ENCODE measurements around the gene MTLN.
"Not testable (repeated sequence)": the region's sequence is repeated elsewhere in the genome, so short reads cannot be mapped to it uniquely, and the experiment has no call there.

DNA sequence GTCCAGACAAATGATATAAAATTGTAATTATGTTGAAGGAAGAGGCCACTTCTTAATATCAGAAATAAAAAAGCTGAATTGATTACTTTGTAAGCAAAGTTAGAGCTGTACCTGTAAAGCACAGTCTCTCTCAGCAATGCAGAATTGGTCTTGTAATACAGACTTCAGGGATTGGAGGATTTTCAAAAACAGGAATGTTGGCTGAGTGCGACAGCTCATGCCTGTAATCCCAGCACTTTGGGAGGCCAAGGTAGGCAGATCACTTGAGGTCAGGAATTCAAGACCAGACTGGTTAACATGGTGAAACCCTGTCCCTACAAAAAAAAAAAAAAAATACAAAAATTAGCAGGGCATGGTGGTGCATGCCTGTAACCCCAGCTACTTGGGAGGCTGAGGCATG, 10.3 kb upstream of the MTLN start:
- TF ChIP-seq EZH2 (IDR thresholded peaks at IDR 0.05; ENCODE audit: insufficient read depth, poor library complexity, severe bottlenecking); EZH2phosphoT487 (IDR thresholded peaks at IDR 0.05; ENCODE audit: insufficient read depth, low read depth): not testable (repeated sequence)
